GM19467 (cell line): Measurements from ENCODE around the gene TADA2B.

ENCODE experiments used
- ATAC-seq: cut with Tn5 transposase; IDR thresholded peaks from one replicate; pipeline ENCODE4 v1.9.1; 2021; ENCODE audit warnings: mild to moderate bottlenecking, moderate library complexity; ENCODE audit not compliant: unreplicated experiment

Gene TADA2B

GRCh38 chr4:7017446-7018048 is 25.6 kb upstream of the TADA2B start:
- no peak for ATAC-seq

DNA sequence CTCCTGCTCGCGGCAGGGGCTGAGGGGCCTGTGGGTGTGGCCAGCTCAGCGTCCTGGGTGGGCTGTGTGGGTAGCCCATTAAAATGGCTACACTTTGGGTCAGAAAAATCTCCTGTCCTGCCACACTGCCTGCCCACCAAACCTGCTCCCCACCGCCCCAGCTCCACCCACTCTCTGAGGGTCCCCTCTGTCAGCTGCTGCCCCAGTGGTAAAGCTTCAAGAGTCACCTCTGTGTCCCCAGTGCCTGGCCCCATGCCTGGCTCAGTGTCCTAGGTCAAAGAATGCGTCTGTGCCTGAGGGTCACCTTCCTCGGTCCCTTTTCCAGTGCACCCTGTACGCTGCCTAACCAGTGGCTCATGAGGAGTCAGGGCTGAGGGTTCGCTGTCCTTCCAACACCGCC is 24.9 kb upstream of the TADA2B start:
- no peak for ATAC-seq

GRCh38 chr4:7019367-7019766 is 23.8 kb upstream of the TADA2B start:
- no peak for ATAC-seq

DNA sequence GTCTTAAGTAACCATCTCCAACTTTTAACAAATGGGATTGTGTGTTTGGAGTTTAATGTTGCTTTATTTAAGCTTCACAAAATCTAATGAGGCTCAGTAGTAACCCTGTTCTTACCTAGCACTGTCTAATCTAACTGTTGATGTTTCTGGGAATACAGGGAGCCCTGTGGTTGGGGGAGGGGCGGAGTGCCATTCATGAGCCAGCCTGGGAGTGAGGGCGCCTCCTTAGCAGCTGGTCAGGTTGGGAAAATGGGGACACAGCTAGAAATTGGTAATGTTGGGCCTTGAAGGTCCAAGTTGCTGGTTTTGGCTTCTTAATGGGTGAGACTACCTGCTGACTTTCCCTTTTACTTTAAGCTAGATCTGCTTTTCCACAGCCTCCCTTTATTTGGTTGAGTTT is 22.9 kb upstream of the TADA2B start:
- no peak for ATAC-seq

DNA sequence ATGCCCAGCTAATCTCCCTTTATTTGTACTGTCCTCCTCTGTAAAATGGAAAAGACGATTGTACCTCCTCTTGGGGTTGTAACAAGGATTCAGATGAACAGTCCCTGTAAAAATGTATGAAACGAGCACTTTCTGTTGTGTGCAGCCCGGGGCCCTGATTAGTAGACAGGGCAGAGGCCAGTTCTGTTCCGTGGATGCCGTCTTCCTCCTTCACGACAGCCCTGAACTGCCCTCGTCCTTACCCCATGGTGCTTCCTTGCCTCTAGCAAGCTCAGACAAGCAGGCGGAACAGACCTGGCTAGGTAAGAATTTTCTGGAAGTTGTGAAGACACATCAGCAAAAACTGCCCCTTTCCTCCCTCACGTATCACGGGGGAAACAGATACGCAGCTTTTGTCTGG is 22.3 kb upstream of the TADA2B start:
- no peak for ATAC-seq

DNA sequence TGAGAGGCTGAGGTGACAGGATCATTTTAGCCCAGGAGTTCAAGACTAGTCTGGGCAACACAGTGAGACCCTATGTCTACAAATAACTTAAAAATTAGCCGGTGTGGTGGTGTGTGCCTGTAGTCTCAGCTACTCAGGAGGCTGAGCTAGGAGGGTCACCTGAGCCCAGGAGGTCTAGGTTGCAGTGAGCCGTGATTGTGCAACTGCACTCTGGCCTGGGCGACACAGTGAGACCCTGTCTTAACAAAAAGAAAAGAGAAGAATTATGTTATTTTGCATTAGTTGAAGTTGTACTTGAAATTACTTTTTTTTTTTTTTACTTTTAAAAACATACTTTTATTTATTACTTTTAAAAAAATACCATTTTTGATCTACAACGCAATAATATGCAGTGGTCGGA is 21.8 kb upstream of the TADA2B start:
- no peak for ATAC-seq

DNA sequence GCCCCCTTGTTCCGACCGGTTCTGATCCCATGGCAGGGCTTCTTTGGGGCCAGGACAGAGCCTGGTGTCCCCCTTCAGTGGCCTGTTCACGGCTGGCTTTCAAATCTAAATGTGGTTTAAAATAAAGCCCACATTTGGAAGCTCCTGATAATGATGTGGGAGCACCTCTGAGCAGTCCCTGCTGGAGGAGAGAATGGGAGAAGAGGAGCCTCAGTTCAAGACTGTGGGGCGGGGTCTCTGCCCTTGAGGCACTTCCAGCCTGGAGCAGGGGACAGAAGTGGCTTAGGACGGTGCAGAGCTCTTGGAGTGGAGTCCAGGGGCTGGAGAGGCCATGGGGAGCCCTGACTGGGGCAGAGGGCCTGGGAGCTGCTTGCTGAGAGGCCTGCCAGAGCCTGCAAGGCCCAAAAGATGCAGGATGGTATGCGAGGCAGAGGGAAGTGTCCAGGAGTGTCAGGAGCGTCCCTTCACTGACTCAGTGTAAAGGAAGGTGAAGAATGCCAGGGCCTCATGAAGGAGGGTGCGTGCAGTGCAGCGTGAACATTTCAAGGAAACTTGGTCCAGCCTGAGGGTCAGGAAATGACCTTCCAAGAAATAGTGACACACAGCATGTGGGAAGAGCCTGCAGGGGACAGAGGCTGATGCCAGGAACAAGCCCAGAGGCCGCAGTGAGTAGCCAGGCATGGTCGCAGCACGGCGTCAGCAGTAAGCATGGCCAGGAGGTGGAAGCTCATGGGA is 21.1 kb upstream of the TADA2B start:
- ATAC-seq = no peak

- ATAC-seq = no peak
Observed at GRCh38 chr4:7023486-7023885, 19.7 kb upstream of the TADA2B start.

DNA sequence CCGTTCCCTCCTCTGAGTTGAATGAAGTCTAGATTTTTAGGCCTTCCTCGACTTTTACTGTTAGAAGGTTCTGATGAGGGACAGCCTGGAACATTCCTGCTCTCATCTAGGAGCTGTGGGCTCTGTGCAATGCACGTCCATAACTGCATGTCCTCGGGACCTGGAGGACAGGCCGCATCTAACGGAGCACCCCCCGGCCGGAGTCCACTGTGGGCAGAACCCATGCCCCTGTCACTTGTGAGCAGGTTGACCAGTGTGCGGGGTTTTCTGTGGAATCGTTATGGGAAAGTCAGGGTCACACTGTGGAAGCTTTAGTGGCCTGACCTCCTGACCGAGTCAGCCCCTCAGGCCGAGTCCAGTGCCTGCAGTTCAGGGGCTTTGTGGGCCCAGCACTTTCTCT is 19.3 kb upstream of the TADA2B start:
- ATAC-seq = no peak

DNA sequence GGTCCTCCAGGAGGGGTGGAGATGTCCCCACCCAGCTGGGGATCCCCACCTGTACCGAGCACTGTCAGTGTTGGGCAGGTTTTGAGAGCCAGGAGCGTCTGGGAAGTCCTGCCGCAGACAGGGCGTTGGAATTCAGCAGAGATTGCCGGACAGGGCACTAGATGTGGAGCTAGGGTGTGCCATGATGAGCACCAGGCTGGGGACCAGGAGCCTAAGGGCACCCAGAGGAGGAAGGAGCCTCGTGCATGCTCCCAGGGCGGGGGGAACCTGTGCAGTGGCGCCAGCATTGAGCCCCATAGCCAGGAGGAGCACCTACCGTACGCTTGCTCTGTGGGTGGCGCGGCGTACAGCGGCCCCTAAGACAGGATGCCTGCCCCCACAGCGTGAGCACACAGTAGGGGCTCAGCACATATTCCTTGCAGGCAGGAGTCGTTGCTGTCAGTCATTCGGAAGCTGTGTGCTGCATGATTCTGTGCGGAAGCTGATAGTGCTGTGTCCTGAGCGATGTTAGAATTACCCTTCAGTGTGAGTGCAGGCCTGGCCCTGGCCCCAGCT is 18.8 kb upstream of the TADA2B start:
- no peak for ATAC-seq

GRCh38 chr4:7025040-7025602 is 18.1 kb upstream of the TADA2B start:
- ATAC-seq = no peak

DNA sequence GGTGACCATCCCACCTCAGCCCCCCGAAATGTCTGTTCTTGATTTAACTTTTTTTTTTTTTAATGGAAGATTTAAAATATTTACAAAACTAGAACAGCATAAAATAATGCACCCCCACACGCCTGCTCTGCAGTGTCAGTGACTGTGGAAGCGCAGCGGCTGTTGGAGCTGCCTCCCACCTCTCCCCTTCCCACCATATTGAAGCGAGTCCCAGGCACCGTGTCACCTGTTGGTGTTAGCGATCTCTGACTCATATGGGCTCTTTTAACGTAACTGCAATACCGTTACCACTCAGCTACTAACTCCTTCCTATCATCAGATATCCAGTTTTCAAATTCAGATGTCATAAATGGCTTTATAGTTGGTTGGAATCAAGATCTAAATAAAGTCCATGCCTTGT is 17.1 kb upstream of the TADA2B start:
- ATAC-seq = no peak

DNA sequence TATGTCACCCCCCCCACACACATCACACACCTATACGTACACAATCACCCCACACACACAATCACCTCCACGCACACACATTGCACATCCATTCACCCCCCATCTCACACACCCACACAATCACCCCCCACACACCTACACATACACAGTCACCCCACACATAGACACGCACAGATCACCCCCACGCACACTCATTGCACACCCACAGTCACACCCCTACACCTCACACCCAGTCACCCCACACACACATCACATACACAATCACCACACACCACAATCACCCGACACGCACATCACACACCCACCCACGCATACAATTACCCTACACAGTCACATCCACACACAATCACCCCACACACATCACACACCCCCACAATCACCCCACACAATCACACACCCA is 15.9 kb upstream of the TADA2B start:
- no peak for ATAC-seq

- ATAC-seq = no peak
Observed at GRCh38 chr4:7027913-7028312, 15.3 kb upstream of the TADA2B start.

DNA sequence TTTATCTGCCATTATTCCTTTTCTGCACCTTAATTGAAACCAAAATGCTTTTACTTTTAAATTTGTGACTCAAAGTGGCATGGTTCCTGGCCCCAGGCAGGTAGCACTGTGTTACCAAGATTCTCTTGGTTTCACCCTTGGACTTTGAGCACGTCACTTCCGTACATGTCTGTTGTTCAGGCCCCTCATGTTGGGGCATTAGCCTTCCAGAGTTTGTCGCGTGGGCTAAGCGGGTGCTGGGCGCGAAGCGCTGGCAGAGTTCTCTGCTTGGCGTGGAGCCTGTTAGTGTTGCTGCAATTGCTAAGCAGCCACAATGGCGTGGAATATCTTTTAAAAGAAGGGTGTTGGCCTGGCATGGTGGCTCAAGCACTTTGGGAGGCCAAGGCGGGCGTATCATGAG is 14.0 kb upstream of the TADA2B start:
- ATAC-seq = no peak

- no peak for ATAC-seq
Observed at GRCh38 chr4:7029921-7030320, 13.3 kb upstream of the TADA2B start.

GRCh38 chr4:7030856-7031255 is 12.3 kb upstream of the TADA2B start:
- ATAC-seq = no peak

- no peak for ATAC-seq
Observed at GRCh38 chr4:7031558-7032449, 11.4 kb upstream of the TADA2B start.

DNA sequence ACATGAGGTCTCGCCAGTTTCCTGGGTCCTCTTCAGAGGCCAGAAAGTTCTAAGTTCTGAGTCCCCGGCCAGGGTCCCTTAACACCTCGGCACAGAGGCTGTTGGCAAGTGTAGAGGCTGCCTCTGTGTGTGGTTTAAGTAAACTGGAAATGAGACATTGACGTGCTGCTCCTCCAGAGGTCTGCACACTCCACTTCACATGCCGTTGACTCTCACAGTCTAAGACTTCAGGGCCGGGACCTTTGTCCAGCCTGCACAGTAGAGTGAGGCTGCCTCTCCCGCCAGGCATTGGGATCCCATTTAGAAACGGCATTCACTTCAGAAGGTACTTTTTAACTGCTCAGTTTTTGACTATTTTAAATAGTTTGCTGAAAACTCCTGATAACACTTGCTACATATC is 10.6 kb upstream of the TADA2B start:
- no peak for ATAC-seq

- no peak for ATAC-seq
Observed at GRCh38 chr4:7034262-7035081, 8.7 kb upstream of the TADA2B start.
